Skin epidermis (tissue), 12 donors: ENCODE measurements around the gene SLC39A11.

ENCODE experiments used
- H3K27ac ChIP-seq, 21 experiments: fragments of 200-600 bp; sonication (generic) in 11 of 21; one replicate each; pipeline ENCODE4 v1.5.0; 2020; ENCODE audit warnings: mild to moderate bottlenecking in 3 of 21, inconsistent platforms in 2 of 21, moderate library complexity in 2 of 21
- H3K4me3 ChIP-seq, 7 experiments: fragments of 200-600 bp; sonication (generic) in 2 of 7; one replicate each; pipeline ENCODE4 v1.5.0; 2020; ENCODE audit warnings: inconsistent platforms in 2 of 7, mild to moderate bottlenecking in 2 of 7, moderate library complexity in 1 of 7

SLC39A11 gene

DNA sequence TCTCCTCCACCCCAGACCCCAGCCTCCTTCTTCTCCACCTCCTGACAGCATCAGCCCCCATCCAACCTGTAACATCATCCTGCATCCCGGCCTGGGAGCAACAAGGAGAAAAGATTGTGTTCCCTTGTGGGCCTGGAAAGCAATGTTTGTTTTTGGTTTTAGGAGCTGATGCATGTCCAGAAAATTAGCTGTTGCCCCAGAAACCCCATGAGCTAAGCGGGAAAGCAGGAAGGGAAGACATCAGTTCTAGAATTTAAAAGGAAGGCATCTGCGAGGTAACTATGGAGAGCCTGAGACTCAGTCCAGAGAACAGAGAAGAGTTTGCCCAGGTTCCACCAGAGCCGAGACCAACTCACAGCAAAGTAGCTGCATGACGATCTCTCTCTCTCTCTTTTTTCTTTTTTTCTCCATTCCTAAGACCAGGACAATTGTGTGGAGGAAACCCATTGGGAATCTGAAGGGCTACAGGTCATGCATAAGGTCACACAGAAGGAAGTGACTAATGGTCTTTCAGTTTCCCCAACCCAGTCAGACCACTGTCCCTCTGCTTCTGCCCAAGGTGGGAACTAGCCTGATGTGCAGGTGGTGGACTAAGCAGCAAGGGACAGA lies 124.4 kb downstream of the SLC39A11 start:
- H3K27ac ChIP-seq: no peak overlapping the region
- H3K4me3 ChIP-seq: no peak overlapping the region

DNA sequence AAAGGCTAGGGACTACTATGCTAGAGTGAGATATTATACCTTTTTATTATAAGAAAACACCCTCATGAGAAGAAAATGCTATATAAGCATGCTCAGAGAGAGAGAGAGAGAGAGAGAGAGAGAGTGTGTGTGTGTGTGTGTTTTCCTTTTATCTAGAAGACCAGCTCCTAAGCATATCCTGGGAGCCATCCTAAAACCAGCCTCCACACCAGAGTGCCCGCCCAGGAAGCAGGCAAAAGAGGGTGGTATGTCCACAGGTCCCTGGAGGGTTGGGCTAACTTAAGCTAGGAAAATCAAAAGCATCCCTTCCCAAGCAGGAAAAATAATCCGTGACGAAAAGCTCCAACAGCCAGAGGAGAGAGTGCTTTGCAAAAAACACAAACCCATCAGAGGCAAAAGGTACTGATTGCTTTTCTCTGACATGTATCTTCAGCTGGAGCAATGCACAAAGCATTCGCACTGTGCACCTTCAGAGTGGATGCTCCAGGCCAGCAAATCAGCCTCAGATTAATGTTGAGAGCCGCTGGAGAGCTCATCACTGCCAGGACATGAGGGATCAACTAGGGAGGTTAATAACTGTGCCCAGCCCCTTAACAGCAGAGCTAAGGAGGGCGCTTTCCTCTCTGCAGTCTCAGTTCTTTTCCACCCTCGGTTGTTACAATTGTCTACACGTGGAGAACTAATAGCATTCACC lies 125.1 kb downstream of the SLC39A11 start:
- no peak overlapping the region for H3K4me3 ChIP-seq
- no peak overlapping the region for H3K27ac ChIP-seq

DNA sequence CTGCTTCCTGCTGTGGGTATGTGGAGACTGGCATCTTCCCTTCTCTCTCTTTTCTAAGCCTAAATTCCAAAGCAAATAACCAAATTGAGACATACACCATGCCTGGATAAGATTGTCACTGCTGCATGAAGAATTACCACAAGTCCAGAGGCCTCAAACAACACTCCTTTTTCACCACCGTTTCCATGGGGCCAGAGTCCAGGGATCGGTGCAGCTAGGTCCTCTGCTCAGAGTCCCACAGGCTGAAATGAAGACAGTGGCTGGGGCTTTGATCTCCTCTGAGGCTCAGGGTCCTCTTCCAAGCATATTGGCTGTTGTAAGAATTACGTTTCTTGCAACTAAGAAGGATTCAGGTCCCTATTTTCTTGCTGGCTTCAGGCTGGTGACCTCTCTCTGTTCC lies 130.4 kb downstream of the SLC39A11 start:
- Histone ChIP-seq H3K27ac (no peak overlapping the region), H3K4me3 (no peak overlapping the region)

DNA sequence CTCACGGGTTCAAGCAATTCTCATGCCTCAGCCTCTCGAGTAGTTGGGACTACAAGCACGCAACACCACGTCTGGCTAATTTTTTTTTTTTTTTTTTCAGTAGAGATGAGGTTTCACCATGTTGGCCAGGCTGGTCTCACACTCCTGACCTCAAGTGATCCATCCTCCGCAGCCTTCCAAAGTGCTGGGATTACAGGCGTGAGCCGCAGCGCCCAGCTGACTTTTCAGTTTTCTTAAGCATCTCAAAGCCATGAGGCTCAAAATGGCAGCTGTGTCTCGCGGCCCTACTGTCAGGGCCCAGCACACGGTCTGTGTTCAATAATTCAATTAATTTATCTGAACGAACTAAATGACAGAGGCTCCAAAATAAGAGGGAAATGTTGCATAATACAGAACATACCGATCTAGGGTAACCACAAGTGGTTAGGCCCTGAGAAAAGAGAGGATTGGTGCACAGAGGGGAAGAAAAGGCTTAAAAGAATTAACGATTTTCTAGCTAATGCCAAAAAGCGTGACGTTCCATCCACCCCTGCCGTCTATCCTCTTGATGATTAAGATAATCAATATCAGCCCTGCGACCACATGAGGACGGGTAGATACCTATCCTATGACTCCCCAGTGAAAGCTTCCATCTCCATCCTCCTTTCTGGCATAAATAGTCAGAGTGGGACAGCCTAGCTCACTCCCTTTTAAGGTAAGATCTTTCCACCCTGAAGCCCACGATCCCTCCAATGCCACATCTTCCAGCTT lies 136.9 kb downstream of the SLC39A11 start:
- Histone ChIP-seq H3K4me3 (no peak overlapping the region), H3K27ac (no peak overlapping the region)

DNA sequence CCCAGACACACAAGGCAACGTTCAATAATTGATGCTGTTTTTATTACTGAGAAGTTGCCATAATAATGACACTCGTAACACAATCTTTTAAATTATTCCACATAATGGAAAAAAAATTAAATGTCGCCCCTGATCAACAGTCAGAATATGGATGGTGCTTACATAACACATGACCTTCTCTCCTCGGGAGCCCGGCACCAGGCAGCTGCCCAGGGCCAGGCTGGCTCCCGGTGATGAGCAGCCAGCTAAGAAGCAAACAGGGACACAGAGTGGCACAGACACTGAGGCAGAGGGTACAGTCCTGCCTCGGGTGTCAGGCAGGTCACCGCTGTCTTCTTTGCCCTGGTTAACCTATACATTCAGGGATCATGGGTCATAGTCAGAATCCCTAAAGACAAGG lies 137.9 kb downstream of the SLC39A11 start:
- no peak overlapping the region for H3K4me3 ChIP-seq
- H3K27ac ChIP-seq: no peak overlapping the region

DNA sequence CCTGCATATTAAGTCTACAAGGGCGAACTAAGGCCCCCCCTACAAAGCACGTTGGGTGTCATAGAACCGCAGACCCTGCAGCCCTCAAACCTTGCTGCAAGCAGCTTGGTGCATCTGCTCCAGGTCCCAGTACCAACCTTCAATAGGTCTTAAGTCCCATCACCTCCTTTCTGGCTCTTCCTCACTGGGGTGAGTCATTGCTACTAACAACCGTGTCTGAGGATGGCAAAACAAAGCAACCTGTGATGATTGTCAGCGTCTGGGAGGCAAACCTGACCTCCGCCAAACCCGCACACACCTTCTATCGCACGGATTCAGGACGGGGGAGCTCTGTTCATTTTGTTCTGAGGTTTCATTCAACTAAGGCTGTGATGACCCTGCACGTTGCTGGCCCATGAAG lies 138.9 kb downstream of the SLC39A11 start:
- Histone ChIP-seq H3K27ac (no peak overlapping the region), H3K4me3 (no peak overlapping the region)

DNA sequence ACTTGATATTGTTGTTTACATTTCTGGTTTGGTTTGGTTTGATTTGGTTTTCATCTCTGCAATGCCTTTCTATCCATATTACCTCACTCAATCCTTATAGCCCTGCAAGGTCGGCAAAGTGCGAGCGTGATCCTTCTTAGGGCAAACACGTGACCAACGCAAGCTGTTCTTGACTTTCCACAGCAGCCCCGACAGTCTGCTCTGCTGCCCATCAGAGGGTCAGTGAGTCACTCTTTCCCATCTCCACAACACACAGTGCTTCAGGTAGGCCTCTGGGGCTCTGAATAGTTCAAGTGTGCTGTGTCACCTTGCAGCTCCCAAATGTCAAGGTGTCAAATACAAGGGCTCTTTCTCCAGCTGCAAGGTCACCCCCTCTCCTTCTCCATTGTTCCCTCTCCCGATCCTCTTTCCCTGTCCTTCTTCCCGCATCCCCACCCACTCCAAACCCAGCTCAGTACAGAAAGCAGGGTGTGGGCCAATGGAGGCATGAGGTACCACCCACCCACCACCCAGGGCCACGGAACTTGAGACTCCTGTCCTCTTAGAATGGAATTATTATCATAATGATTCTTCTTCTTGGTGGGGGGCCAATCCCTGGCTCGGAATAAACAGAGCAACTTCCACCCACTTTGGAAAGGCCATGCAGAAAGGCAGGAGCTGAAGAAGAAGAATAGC lies 139.7 kb downstream of the SLC39A11 start:
- Histone ChIP-seq H3K4me3 (no peak overlapping the region), H3K27ac (no peak overlapping the region)

DNA sequence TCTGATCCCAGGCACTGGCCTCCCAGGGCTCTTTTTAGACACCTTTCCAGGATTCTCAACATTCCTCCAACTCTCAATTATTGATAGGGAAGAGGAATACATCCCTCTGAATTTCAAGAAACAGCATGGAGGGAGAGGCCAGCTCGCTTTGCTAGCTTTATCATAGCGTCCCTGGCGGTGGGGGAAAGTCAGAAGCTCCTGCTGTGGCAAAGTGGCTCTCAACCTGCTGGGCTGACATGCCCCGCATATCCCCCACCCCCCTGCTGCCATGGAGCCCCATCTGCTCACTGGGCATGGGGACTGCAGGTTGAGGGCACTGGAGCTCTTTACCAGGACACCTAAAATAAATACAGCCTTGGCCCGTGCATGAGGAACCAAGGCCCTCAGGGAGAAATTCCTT lies 140.3 kb downstream of the SLC39A11 start:
- H3K27ac ChIP-seq: no peak overlapping the region
- no peak overlapping the region for H3K4me3 ChIP-seq

DNA sequence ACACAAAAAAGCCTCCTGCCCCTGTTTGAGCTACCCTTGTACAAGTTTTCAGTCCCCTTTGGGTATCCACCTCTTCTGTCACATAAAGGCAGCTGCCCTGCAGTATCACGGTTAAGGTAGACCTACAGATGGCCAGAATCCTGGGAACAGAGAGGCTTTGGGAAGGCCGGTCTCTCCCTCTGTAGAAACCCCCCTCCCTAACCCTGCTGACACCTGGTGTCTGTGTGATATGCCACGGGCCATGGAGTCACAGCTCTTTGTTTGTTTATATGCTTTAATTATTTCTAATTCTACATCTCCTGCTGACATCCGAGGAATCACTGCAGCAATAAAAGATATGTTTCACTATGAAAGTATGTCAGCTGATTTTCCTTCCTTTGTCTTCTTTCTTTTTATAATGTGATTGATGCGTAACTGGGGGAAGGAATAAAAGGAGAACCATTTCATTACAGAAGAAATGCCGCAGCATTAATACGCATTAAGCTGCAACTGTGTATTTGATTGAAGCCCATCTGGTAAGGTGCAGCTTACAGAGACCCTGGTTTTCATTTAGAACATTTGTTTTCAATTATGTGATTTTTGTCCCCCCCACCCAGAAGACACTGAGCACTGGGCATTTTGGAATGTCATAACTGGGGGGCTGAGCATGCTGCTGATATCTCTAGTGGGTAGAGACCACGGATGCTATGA lies 142.1 kb downstream of the SLC39A11 start:
- H3K27ac ChIP-seq: no peak overlapping the region

DNA sequence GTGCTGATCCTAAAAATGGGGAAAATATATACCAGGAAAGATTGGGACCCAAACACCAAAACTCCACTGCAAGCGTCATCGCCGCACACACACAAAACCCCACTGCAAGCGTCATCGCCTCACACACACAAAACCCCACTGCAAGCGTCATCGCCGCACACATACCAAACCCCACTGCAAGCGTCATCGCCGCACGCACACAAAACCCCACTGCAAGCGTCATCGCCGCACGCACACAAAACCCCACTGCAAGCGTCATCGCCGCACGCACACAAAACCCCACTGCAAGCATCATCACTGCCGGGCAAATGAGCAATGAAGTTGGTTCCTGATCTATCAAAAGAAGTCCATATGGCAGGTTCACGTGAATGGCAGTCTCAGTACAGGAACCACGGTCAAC lies 144.4 kb downstream of the SLC39A11 start:
- Histone ChIP-seq H3K4me3 (no peak overlapping the region), H3K27ac (no peak overlapping the region)

More for the DNA sequence above, 142.1 kb downstream of the SLC39A11 start:
- H3K4me3 ChIP-seq: no peak overlapping the region

DNA sequence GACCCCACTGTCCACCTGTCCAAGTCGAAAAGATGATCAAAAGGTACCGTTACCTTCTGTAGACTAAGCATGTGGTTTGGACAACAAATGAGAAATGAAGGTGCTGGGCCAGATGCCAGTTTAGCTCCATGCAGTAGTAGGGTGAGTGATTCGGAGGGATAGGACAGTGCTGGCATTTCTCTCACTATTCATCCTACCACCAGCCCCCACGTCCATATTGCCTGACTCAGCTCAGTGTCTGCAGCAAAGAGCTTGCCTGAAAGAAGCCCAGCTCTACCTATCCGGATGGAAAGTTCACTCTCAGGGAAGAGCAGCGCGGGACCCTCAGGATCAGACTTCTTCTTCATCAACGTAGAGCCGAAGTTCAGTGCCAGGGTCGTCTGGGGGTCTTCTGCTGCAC lies 145.0 kb downstream of the SLC39A11 start:
- Histone ChIP-seq H3K27ac (no peak overlapping the region), H3K4me3 (no peak overlapping the region)

DNA sequence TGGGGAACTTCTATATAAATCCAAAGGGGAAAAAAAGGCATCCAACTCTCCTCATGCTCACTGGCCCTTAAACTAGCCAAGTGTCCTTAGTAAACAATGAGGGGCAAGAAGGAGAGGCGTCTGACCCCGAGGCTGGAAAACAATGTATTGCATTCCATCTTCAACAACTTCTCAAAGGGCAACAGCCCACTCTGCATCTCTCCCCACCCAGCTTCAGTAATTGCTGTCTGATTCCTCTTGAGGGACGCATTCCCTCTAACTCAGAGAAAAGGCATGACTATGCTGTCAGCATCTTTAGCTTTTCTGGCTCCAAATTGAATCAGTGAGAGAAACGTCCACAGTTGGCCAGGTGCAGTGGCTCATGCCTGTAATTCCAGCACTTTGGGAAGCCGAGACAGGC lies 145.8 kb downstream of the SLC39A11 start:
- Histone ChIP-seq H3K4me3 (no peak overlapping the region), H3K27ac (no peak overlapping the region)

DNA sequence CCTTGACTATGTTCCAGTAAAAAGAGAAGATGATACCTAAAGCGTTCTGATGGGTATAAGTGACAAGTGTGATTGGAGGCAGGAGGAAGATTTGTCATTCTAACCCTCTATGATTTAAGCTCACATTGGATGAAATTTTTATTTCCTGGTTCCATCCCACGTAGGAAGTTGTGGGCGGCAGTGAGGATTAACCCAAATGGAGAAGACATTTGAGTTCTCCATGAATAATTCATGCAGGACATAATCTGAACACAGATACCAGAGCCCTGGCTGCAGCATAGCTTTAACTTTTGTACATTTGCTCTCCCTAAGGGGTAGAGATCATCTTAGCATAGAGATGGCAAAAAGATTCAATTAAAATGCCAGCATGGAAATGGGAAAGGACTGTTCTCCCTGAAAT lies 146.3 kb downstream of the SLC39A11 start:
- H3K27ac ChIP-seq: no peak overlapping the region
- no peak overlapping the region for H3K4me3 ChIP-seq

DNA sequence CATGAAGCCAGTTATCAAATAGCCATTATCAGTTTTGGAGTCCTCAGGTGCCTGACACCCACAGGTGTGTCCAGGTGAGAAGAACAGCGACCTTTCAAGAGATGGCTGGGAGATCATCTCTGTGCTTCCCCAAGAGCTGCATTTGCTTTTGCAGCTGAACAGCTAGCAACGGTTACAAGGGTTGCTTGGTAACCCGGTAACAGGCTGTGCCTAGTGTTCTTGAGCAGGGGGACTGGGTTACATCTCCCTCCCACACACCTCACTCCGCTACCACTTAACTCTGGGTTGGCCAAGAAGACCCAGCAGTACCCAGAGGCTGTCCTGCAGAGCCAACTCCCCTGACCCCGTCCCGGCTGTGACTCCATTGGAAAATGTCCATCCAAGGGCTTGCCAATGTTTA lies 147.0 kb downstream of the SLC39A11 start:
- H3K4me3 ChIP-seq: no peak overlapping the region
- no peak overlapping the region for H3K27ac ChIP-seq

DNA sequence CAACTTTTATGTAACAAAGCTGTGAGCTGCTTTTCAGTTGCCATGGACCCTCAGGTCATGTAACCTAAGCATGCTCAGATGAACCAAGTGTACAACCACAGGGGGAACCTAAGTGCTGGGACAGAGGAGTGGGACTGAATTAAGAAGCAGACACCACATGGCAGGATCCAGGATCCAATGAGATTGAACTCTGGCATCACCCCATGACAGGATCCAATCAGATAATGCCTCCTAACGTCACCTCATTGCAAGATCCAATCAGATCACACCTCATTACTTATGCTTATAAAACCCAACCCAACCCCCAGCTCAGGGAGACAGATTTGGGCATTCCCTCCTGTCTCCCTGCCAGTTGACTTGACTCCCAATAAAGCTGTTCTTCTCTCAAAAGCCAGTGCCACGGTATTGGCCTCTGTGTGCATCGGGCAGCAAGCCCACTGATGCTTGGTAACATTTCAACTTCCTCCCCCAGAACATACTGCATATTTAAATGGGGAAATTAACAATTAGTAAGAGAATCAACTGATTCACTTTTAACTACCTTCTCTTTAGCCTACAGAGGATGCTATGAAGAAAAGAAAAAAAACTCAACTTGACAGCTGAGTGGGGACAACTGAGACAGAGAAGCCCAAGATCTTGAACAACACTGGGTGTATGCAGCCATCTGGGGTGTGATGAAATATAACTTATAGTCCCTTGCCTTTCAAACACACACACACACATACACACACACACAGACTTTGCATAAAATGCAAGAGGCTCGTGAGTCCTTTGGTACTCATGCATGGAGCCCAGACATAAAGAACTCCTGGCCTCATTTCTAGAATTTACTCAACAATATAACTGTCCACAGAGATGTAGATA lies 148.4 kb downstream of the SLC39A11 start:
- no peak overlapping the region for H3K27ac ChIP-seq
- H3K4me3 ChIP-seq: no peak overlapping the region

DNA sequence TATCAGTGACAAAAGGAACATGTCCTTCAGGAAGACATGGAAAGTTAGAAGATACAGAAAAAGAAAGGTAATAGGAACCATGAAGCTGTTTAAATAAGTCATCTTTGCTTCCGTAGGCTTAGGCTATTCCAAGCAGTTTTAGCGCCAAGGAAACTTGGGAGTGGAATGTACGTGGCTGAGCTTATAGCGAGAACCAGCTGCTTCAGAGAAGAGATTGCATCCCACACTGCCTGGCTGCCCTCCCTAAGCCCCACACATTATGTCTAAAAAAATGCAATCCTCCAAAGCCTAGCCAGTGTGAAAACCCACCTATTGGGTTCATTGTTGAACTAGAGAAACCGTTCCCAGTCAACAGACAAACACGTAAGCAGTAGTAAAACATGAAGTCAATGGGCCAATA lies 149.9 kb downstream of the SLC39A11 start:
- Histone ChIP-seq H3K27ac (no peak overlapping the region), H3K4me3 (no peak overlapping the region)

DNA sequence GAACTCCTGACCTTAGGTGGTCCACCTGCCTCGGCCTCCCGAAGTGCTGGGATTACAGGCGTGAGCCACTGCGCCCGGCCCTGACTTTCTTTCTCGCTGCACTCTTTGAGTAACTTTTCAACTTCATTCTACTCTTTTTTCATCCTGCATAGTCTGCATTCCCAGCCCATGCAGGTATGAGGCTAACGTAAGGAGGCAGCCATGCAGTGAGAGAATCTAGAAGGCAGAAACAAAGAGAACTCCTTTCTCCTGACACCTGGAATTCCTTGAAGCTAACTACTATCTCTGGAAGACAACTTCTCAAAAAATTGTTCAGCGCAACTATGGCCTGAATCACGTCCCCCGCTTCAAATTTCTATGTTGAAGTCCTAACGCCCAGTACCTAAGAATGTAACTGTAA lies 152.0 kb downstream of the SLC39A11 start:
- Histone ChIP-seq H3K4me3 (no peak overlapping the region), H3K27ac (no peak overlapping the region)

DNA sequence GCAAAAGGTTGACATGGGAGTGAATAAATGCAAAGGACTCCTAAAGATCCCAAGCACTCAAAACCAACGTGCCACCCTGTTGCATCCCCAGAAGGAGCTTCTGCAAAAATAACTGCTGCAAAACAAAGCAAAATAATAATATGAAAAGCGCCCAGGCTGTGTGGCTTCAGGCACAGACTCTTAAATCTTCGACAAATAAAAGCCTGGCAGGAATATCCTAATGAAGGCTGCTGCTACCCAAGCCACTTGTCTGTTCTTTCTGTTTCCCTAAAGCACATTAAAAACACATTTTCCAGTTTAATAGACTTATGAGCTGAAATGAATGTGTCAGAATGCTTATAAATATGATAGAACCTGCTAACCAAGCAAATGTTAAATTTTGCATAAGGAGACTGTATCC lies 154.0 kb downstream of the SLC39A11 start:
- H3K4me3 ChIP-seq: no peak overlapping the region
- H3K27ac ChIP-seq: no peak overlapping the region

DNA sequence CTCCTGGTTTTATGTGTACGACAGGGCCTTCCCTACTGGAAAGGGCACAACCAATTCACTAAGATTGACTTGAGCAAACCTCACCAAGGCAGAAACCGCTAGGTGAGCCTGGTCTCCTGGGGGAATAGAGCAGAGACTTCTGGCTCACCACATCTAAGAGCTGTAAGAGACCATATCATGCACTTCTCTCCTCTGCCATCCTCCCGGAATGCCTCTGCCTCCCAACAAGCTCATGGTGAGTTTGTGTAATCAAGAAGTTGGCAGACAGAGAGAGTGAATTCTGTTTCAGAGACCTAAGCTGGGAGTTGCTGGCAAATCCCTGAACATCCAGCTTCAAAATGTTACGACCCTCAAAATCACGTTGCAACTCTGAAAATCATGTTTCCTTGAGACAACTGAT lies 154.8 kb downstream of the SLC39A11 start:
- H3K27ac ChIP-seq: no peak overlapping the region
- H3K4me3 ChIP-seq: no peak overlapping the region
